Esophagus squamous epithelium (tissue), 5 donors: ENCODE data around the gene SEMA4D. TPM values are rescaled to one million over a fixed set of nuclear protein-coding genes. Genes with fewer than 3 reads are reported as not detected.

Source experiments
- DNase-seq: peaks from one replicate; lab custom pipeline; 2025; lab: John Stamatoyannopoulos, UW
- H3K27ac ChIP-seq, 4 donors: fragments of 200-600 bp; sonication (generic); one replicate each; pipeline ENCODE4 v1.5.1; 2016 to 2019; ENCODE audit warnings: mild to moderate bottlenecking in 1 of 4
- H3K27me3 ChIP-seq, 4 donors: fragments of 200-600 bp; sonication (generic); 1 replicate in 3 of 4; 2 replicates in 1 of 4; pipeline versions ENCODE4 v1.5.1 to v1.6.0; 2017 to 2021; ENCODE audit warnings: antibody characterized with exemption in 1 of 4
- H3K36me3 ChIP-seq, 3 donors: fragments of 200-600 bp; sonication (generic); one replicate each; pipeline ENCODE4 v1.5.1; 2016 to 2019
- H3K4me1 ChIP-seq, 3 donors: fragments of 200-600 bp; sonication (generic); one replicate each; pipeline ENCODE4 v1.5.1; 2017 to 2019
- H3K4me3 ChIP-seq, 4 donors: fragments of 200-600 bp; sonication (generic); 1 replicate in 3 of 4; 2 replicates in 1 of 4; pipeline ENCODE4 v1.5.1; 2016 to 2019; ENCODE audit warnings: mild to moderate bottlenecking in 2 of 4, moderate library complexity in 1 of 4
- H3K9me3 ChIP-seq, 3 donors: fragments of 200-600 bp; sonication (generic); one replicate each; pipeline ENCODE4 v1.5.1; 2016 to 2019
- POLR2A ChIP-seq, 4 donors: fragments of 450-650 bp; IDR thresholded peaks; one replicate each; pipeline ENCODE4 v1.6.1; 2017; ENCODE audit warnings: antibody characterized with exemption in 4 of 4, mild to moderate bottlenecking in 4 of 4, moderate library complexity in 3 of 4
- WGBS, 2 donors: methylation state at CpG; one replicate each; pipeline ENCODE4 v1.1.5; 2018; 5-methylcytosine and 5-hydroxymethylcytosine counted together
- intact Hi-C: fragments of 100-400 bp; cut with DNase I; formaldehyde crosslinking; loops from one replicate; pipeline ENCODE4 v1.15.0; 2022
- total RNA-seq, 4 donors: library from RNA; depleted of rRNA; stranded (reverse); fragments of >200 nt; gene quantifications; one replicate each; pipeline ENCODE4 v1.1.0, GENCODE V29; 2016
- TF ChIP-seq, protein P1 (sequence below), 6 experiments: fragments of 450-650 bp in 4 of 6; fragments of 200-600 bp in 2 of 6; sonication (generic) in 2 of 6; IDR thresholded peaks; one replicate each; pipeline ENCODE4 v1.5.1; 2016 to 2019; ENCODE audit warnings: antibody characterized with exemption in 6 of 6, mild to moderate bottlenecking in 4 of 6, moderate library complexity in 4 of 6
- donor health status: DM: yes; HTN: yes; CAD: no.

SEMA4D gene
- total RNA-seq, 4 donors from 2014 or later: 12.8 to 52.0 (median 20.5) TPM

DNA sequence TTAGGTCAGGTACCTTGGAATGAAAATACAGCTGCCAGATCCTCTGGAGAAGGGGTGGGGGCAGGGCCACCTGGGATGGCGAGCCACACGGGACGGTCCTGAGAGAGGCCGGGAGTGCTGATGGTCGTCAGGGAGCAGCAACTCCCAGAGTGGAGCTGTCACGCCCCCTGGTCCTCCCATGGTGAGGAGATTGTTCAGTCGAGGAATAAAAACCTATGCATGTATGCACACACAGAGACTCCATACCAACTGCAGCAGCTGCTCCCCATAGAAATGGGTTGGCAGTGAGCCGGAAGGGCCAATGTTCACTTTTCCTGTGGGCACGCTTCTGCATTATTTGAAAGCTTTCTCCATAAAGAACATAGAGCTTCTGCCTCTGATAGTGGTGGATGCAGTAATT is 45.2 kb upstream of the SEMA4D start:
- Histone ChIP-seq H3K27ac (no peak overlapping the region), H3K4me1 (peaks cover 3 to 39% (median 4%) of the 10 kb centered on the region in 3 donors), H3K4me3 (no peak overlapping the region), H3K36me3 (no peaks in the 10 kb centered on the region), H3K9me3 (peaks cover 0 to 9% (median 7%) of the 10 kb centered on the region in 3 donors), H3K27me3 (no peaks in the 10 kb centered on the region)
- intact Hi-C loops: loop anchor here (10.0 kb wide), 1 partner anchor 218 kb away; no protein-coding TSS in a partner anchor
- no peak for DNase-seq
- TF ChIP-seq POLR2A (IDR thresholded peaks at IDR 0.05): no peak
- TF ChIP-seq, protein P1, sequence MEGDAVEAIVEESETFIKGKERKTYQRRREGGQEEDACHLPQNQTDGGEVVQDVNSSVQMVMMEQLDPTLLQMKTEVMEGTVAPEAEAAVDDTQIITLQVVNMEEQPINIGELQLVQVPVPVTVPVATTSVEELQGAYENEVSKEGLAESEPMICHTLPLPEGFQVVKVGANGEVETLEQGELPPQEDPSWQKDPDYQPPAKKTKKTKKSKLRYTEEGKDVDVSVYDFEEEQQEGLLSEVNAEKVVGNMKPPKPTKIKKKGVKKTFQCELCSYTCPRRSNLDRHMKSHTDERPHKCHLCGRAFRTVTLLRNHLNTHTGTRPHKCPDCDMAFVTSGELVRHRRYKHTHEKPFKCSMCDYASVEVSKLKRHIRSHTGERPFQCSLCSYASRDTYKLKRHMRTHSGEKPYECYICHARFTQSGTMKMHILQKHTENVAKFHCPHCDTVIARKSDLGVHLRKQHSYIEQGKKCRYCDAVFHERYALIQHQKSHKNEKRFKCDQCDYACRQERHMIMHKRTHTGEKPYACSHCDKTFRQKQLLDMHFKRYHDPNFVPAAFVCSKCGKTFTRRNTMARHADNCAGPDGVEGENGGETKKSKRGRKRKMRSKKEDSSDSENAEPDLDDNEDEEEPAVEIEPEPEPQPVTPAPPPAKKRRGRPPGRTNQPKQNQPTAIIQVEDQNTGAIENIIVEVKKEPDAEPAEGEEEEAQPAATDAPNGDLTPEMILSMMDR (IDR thresholded peaks at IDR 0.05): no peak
- 36 to 53% methylated on average over 4 to 6 of the region's 9 CpGs for WGBS, 2 donors

DNA sequence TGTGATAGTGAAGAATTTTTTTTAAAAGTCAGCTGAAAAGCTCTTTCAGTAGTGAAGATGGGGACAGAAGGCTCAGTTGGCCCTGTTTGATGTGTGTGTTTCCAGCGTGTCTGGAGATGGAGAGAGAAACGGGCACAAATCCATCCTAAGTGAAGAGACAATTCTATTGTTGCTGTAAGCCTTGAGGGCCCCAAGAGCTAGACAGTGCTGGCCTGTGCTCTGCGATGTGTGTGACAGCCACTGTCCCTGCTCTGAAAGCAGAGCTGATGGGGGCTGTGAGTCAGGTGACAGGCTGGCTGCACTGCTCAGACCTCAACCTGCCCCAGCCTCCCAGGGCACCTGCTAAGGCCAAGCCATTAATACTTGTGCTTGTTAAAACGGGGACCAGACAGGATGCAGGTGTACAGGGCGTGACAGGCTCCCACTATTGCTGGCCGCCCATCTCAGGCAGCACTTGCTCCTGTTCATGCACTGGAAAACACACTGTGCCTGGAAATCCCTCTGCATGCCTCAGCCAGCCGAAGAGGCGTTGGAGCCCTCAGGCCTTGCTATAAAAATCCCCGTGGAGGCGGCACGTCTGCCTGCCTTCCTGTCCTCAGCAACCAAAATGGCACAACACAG is 44.6 kb upstream of the SEMA4D start:
- Histone ChIP-seq H3K27me3 (no peaks in the 10 kb centered on the region), H3K36me3 (no peaks in the 10 kb centered on the region), H3K9me3 (peaks cover 0 to 9% (median 7%) of the 10 kb centered on the region in 3 donors), H3K4me3 (no peak overlapping the region), H3K27ac (no peak overlapping the region), H3K4me1 (peaks cover 3 to 34% (median 4%) of the 10 kb centered on the region in 3 donors)
- 46 to 51% methylated on average over 6 of the region's 11 CpGs for WGBS, 2 donors
- no peak for TF ChIP-seq POLR2A (IDR thresholded peaks at IDR 0.05)
- TF ChIP-seq, protein P1 (IDR thresholded peaks at IDR 0.05): no peak
- DNase-seq: no peak
- intact Hi-C loops: loop anchor here (10.0 kb wide), 1 partner anchor 218 kb away; no protein-coding TSS in a partner anchor

DNA sequence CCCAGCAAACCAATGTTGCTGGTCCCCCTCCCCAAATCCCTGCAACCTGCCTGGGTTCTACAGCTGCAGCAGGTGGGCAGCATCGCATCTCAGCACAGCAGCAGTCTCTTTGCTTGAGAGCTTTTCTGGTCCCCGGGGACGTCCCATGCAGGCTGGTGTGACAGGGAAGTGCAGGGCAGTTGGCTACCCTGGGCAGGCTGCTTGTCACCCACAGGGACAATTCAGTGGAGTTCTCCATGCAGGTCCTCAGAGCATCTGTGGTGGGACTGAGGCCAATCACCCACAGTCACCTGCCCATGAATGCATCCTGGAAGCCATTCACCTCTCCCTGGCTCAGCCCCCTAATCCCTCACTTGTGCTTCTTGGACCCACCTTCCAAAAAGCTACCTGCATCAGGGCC is 43.9 kb upstream of the SEMA4D start:
- intact Hi-C loops: loop anchor here (10.0 kb wide), 1 partner anchor 217 kb away; no protein-coding TSS in a partner anchor
- no peak overlapping the region for H3K27ac ChIP-seq
- TF ChIP-seq, protein P1 (IDR thresholded peaks at IDR 0.05): no peak
- no peak for TF ChIP-seq POLR2A (IDR thresholded peaks at IDR 0.05)
- peaks cover 0 to 9% (median 7%) of the 10 kb centered on the region in 3 donors for H3K9me3 ChIP-seq
- H3K36me3 ChIP-seq: no peaks in the 10 kb centered on the region
- H3K4me1 ChIP-seq: peaks cover 3 to 38% (median 4%) of the 10 kb centered on the region in 3 donors
- H3K4me3 ChIP-seq: no peak overlapping the region
- no peaks in the 10 kb centered on the region for H3K27me3 ChIP-seq
- WGBS, 2 donors: 80% methylated on average over 2 of the region's 3 CpGs; no CpG with 5 or more reads in 1 of the 2 donors
- no peak for DNase-seq

DNA sequence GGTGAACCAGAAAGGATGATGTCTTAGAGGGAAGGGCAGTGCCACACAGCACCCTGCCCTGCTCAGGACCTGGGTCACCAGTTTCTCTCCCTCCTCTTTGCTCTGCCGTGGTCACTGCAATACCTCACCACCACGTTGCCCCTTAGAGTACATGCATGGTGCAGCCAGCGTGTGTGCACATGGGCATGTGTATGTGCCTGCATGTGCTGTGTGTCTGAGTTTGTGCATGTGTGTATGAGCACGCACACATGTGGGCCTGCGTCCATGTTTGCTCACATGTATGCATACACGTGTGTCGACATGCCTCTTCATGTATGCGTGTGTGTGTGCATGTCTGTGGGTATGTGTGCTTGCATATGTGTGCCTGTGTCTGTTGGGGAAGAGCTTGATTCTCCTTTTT is 41.5 kb upstream of the SEMA4D start:
- intact Hi-C loops: no loop called here
- 91 to 92% methylated on average over 5 to 8 of the region's 8 CpGs for WGBS, 2 donors
- Histone ChIP-seq H3K27me3 (no peaks in the 10 kb centered on the region), H3K4me3 (no peak overlapping the region), H3K27ac (no peak overlapping the region), H3K36me3 (no peaks in the 10 kb centered on the region), H3K4me1 (peaks cover 3 to 38% (median 3%) of the 10 kb centered on the region in 3 donors), H3K9me3 (no peaks in the 10 kb centered on the region)
- TF ChIP-seq, protein P1 (IDR thresholded peaks at IDR 0.05): no peak
- TF ChIP-seq POLR2A (IDR thresholded peaks at IDR 0.05): no peak
- no peak for DNase-seq

DNA sequence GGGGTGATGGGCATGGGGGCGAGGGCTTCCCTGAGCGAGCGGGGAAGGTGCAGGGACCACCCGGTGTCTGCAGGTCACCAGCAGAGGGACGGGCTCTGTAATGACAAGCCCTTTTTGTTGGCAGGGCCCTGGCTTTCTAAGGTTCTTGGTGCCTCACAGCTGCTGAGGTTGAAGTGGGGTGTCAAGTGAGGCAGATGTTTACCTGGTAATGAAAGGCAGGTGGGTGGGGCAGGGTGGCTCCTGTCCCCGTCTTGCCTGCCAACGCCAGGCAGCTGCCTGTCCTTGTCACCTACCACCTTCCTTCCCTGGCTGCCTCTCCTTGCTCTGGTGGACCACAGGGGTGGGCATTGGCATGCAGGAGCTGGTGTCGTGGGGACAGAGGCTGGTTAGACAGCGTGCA is 41.0 kb upstream of the SEMA4D start:
- H3K4me1 ChIP-seq: peaks cover 0 to 33% (median 0%) of the 10 kb centered on the region in 3 donors
- DNase-seq: no peak
- no peaks in the 10 kb centered on the region for H3K36me3 ChIP-seq
- intact Hi-C loops: no loop called here
- H3K4me3 ChIP-seq: no peak overlapping the region
- TF ChIP-seq, protein P1 (IDR thresholded peaks at IDR 0.05): no peak
- no peak for TF ChIP-seq POLR2A (IDR thresholded peaks at IDR 0.05)
- H3K27ac ChIP-seq: no peak overlapping the region
- no peaks in the 10 kb centered on the region for H3K9me3 ChIP-seq
- H3K27me3 ChIP-seq: no peaks in the 10 kb centered on the region
- 92% methylated on average over 2 of the region's 9 CpGs; no CpG with 5 or more reads in 1 of the 2 donors for WGBS, 2 donors
